Hepatocyte (in vitro differentiated cells): ENCODE data around the gene ITPR1. TPM values are rescaled to one million over a fixed set of nuclear protein-coding genes. Genes with fewer than 3 reads are reported as not detected.

Experiments used
- DNase-seq: peaks from one replicate; pipeline ENCODE4 v3.0.0-alpha.2; 2016; ENCODE audit warnings: low spot score
- H2AFZ ChIP-seq: fragments of 200-600 bp; sonication (generic); 2 replicates; pipeline ENCODE4 v1.6.0; 2016; ENCODE audit warnings: antibody characterized with exemption, mild to moderate bottlenecking
- H3K27ac ChIP-seq: fragments of 200-600 bp; sonication (generic); 2 replicates; pipeline ENCODE4 v1.5.1; 2016; ENCODE audit warnings: mild to moderate bottlenecking
- H3K27me3 ChIP-seq: fragments of 200-600 bp; sonication (generic); 2 replicates; pipeline ENCODE4 v1.6.1; 2016
- H3K36me3 ChIP-seq: fragments of 200-600 bp; sonication (generic); replicated peaks from 2 replicates; pipeline ENCODE4 v1.5.1; 2016; ENCODE audit warnings: low read depth; ENCODE audit not compliant: insufficient read depth
- H3K4me1 ChIP-seq: fragments of 200-600 bp; sonication (generic); 2 replicates; pipeline ENCODE4 v1.5.1; 2016; ENCODE audit warnings: mild to moderate bottlenecking, moderate library complexity; ENCODE audit not compliant: insufficient read depth
- H3K4me2 ChIP-seq: fragments of 200-600 bp; sonication (generic); 2 replicates; pipeline ENCODE4 v1.6.0; 2016
- H3K4me3 ChIP-seq: fragments of 200-600 bp; sonication (generic); 2 replicates; pipeline ENCODE4 v1.5.1; 2016; ENCODE audit warnings: mild to moderate bottlenecking
- H3K79me2 ChIP-seq: fragments of 200-600 bp; sonication (generic); 2 replicates; pipeline ENCODE4 v1.6.0; 2017; ENCODE audit warnings: mild to moderate bottlenecking
- H3K9me2 ChIP-seq: fragments of 200-600 bp; sonication (generic); replicated peaks from 2 replicates; pipeline ENCODE4 v1.6.0; 2017; ENCODE audit warnings: mild to moderate bottlenecking; ENCODE audit not compliant: insufficient read depth
- H3K9me3 ChIP-seq: fragments of 200-600 bp; sonication (generic); 2 replicates; pipeline ENCODE4 v1.5.1; 2016; ENCODE audit warnings: low read depth, mild to moderate bottlenecking
- H4K20me1 ChIP-seq: fragments of 200-600 bp; sonication (generic); 2 replicates; pipeline ENCODE4 v1.6.0; 2016; ENCODE audit warnings: mild to moderate bottlenecking; ENCODE audit not compliant: insufficient read depth, poor library complexity, severe bottlenecking
- EZH2 ChIP-seq: fragments of 200-600 bp; sonication (generic); IDR thresholded peaks from 2 replicates; pipeline ENCODE4 v1.6.1; 2016; ENCODE audit warnings: antibody characterized with exemption, mild to moderate bottlenecking, borderline replicate concordance
- EZH2phosphoT487 ChIP-seq: fragments of 200-600 bp; sonication (generic); IDR thresholded peaks from one replicate; pipeline ENCODE4 v1.6.1; 2018; ENCODE audit warnings: antibody characterized with exemption, mild to moderate bottlenecking, low read depth, moderate library complexity; ENCODE audit not compliant: unreplicated experiment, severe bottlenecking
- WGBS: methylation state at CpG from one replicate; pipeline ENCODE4 v1.1.6; 2016; ENCODE audit warnings: low lambda C conversion rate; ENCODE audit errors: missing lambda C conversion rate; 5-methylcytosine and 5-hydroxymethylcytosine counted together
- polyA plus RNA-seq: library from polyadenylated mRNA; unstranded; fragments of >200 nt; fragmentation: Nextera tagmentation; extraction: Ambion mirVana; gene quantifications from 2 replicates; pipeline ENCODE4 v1.2.1, GENCODE V29; 2016
- total RNA-seq: library from RNA; depleted of rRNA; stranded (reverse); fragments of >200 nt; gene quantifications from 2 replicates; pipeline ENCODE4 v1.2.3, GENCODE V29; 2014
- TF ChIP-seq, protein P1 (sequence below): fragments of 200-600 bp; sonication (generic); IDR thresholded peaks from 2 replicates; pipeline ENCODE4 v1.5.1; 2016; ENCODE audit warnings: antibody characterized with exemption, mild to moderate bottlenecking; ENCODE audit not compliant: poor library complexity

Gene ITPR1
- total and polyA plus RNA-seq, 2 experiments from 2014 or later = 46.8 to 90.8 TPM

DNA sequence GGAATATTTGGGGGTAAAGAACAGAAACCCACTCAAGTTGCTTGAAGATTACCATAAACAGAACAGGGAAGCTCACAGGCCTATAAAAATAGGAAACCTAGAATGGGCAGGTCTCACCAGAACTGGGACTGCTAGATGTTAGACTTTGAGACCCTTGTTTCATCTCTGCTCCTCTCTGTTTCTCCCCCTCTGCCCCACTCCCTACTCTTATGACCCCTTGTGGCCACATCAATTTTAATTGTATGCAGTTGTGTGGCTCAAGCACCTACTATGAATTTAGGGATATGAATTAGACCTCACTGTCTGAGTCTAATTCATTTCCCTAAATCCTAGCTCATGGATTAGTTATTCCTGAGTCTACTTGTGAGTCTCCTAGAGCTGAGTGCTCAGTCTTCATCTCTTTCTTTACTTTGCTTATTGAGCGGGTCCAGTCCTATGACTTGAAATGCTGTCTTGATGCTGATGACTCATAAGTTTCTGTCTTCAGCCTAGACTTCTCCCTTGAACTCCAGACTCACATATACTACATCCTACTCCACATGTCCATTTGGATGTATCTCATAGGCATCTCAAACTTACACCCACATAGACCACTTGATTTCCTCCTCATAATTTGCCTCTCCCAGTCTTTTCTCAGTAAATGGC, 78.7 kb downstream of the ITPR1 start:
- no peak overlapping the region for H3K4me2 ChIP-seq

DNA sequence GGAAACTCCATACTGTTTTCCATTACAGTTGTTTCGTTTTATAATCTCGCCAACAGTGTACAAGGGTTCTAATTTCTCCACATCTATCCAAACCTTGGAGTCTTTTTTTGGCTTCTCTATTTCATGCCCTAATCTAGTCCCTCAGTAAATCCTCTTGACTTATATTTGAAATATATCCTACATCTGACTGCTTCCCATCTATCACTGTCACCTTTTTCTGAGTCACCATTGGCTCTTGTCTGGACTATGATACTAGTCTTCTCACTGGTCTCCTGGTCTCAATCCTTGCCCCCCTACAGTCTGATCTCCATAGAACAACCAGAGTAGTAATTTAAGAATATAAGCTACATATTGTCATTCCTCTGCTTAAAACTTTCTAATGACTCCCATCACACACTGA, 80.0 kb downstream of the ITPR1 start:
- H3K4me3 ChIP-seq = no peak overlapping the region
- H3K4me1 ChIP-seq = no peaks in the 10 kb centered on the region
- no peaks in the 10 kb centered on the region for H3K9me3 ChIP-seq
- no peak overlapping the region for H3K27ac ChIP-seq
- 91% methylated on average over 2 of the region's 2 CpGs for WGBS
- H3K79me2 ChIP-seq = peaks cover 13% of the 10 kb centered on the region
- H4K20me1 ChIP-seq = no peaks in the 10 kb centered on the region
- no peak overlapping the region for H2AFZ ChIP-seq
- H3K36me3 ChIP-seq = no peaks in the 10 kb centered on the region
- no peaks in the 10 kb centered on the region for H3K9me2 ChIP-seq
- TF ChIP-seq, protein P1, sequence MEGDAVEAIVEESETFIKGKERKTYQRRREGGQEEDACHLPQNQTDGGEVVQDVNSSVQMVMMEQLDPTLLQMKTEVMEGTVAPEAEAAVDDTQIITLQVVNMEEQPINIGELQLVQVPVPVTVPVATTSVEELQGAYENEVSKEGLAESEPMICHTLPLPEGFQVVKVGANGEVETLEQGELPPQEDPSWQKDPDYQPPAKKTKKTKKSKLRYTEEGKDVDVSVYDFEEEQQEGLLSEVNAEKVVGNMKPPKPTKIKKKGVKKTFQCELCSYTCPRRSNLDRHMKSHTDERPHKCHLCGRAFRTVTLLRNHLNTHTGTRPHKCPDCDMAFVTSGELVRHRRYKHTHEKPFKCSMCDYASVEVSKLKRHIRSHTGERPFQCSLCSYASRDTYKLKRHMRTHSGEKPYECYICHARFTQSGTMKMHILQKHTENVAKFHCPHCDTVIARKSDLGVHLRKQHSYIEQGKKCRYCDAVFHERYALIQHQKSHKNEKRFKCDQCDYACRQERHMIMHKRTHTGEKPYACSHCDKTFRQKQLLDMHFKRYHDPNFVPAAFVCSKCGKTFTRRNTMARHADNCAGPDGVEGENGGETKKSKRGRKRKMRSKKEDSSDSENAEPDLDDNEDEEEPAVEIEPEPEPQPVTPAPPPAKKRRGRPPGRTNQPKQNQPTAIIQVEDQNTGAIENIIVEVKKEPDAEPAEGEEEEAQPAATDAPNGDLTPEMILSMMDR = no peak
- TF ChIP-seq EZH2 = no peak
- no peak for TF ChIP-seq EZH2phosphoT487
- H3K27me3 ChIP-seq = no peaks in the 10 kb centered on the region
- DNase-seq = no peak
- no peak overlapping the region for H3K4me2 ChIP-seq

More for the DNA sequence above, 78.7 kb downstream of the ITPR1 start:
- no peaks in the 10 kb centered on the region for H3K9me2 ChIP-seq
- H2AFZ ChIP-seq = no peak overlapping the region
- no peak overlapping the region for H3K4me3 ChIP-seq
- no peaks in the 10 kb centered on the region for H4K20me1 ChIP-seq
- H3K79me2 ChIP-seq = peaks cover 20% of the 10 kb centered on the region
- no peaks in the 10 kb centered on the region for H3K4me1 ChIP-seq
- WGBS = 86% methylated on average over 1 of the region's 1 CpG
- H3K27ac ChIP-seq = no peak overlapping the region
- H3K9me3 ChIP-seq = no peaks in the 10 kb centered on the region
- no peaks in the 10 kb centered on the region for H3K36me3 ChIP-seq
- DNase-seq = no peak
- TF ChIP-seq EZH2 = no peak
- TF ChIP-seq, protein P1 = peak; percentile 8
- H3K27me3 ChIP-seq = no peaks in the 10 kb centered on the region

DNA sequence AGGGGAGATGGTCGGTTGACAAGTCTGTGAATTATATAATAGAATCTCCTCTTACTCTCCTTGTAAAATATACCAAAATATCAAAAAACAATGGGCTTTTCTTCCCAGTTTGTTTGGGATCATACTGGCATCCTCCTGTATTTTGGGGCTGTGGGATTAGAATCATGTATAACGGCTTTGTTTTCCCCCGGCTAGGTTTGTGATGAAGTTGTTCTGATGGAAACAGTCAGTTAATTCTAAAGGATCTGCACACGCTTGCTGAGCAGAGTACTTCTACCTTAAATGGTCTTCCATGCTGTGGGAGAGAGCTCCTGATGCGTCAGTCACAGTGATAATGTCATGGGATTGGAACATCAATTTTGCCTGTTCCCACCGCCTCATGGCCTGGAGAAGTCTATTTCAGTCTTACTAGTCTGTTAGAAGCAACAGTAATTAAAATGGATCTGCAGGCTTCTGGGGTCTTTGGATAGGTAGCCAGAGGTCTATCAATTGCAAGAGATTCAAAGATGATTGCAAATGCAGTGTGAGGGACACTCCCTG, 81.3 kb downstream of the ITPR1 start:
- no peak for DNase-seq
- no peak overlapping the region for H2AFZ ChIP-seq
- peaks cover 14% of the 10 kb centered on the region for H3K79me2 ChIP-seq
- no peak overlapping the region for H3K4me2 ChIP-seq
- H3K9me3 ChIP-seq = no peaks in the 10 kb centered on the region
- no peaks in the 10 kb centered on the region for H4K20me1 ChIP-seq
- no peaks in the 10 kb centered on the region for H3K36me3 ChIP-seq
- TF ChIP-seq EZH2phosphoT487 (no peak), EZH2 (no peak)
- TF ChIP-seq, protein P1 = no peak
- no peak overlapping the region for H3K27ac ChIP-seq
- no peaks in the 10 kb centered on the region for H3K9me2 ChIP-seq
- 83% methylated on average over 6 of the region's 6 CpGs for WGBS
- no peak overlapping the region for H3K4me3 ChIP-seq
- H3K4me1 ChIP-seq = no peaks in the 10 kb centered on the region
- no peaks in the 10 kb centered on the region for H3K27me3 ChIP-seq
